GM12875 (cell line): ENCODE results near the gene CBARP.

Experiments
- H3K4me3 ChIP-seq: one replicate; pipeline ENCODE4 v1.5.1; 2011; ENCODE audit warnings: low read depth, low read length, control low read depth
- TF ChIP-seq, protein P1 (sequence below): IDR thresholded peaks from 2 replicates; pipeline ENCODE4 v1.5.1; 2011; ENCODE audit warnings: low read depth, mild to moderate bottlenecking, control low read depth, inconsistent platforms, low read length, moderate library complexity, borderline replicate concordance; ENCODE audit not compliant: insufficient read depth

Gene CBARP

DNA sequence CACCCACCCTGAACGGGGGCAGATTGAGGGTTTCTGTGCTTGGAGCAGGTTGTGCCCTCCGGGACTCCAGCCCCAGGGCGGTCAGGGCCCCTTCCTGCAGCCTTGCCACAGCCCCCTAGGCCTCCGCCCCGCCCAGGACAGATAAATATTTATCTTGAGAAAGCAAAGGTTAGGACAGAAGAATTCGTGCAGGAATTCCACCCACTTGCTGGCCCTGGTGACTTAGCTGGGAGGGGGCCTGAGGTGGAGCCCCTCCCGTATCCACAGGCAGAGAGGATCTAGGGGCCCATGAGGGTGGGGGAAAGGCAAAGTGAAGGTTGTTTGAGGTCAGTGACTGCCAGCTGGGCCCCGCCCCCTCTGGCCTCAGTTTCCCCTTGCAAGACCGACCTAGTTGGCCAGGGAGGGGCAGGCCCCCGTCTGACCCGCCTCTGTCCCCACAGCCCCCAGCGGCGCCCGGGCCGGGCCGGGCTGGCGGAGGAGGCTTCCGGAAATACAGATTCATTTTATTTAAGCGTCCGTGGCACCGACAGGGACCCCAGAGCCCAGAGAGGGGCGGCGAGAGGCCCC is 15.8 kb upstream of the CBARP start:
- no peak overlapping the region for H3K4me3 ChIP-seq
- TF ChIP-seq, protein P1, sequence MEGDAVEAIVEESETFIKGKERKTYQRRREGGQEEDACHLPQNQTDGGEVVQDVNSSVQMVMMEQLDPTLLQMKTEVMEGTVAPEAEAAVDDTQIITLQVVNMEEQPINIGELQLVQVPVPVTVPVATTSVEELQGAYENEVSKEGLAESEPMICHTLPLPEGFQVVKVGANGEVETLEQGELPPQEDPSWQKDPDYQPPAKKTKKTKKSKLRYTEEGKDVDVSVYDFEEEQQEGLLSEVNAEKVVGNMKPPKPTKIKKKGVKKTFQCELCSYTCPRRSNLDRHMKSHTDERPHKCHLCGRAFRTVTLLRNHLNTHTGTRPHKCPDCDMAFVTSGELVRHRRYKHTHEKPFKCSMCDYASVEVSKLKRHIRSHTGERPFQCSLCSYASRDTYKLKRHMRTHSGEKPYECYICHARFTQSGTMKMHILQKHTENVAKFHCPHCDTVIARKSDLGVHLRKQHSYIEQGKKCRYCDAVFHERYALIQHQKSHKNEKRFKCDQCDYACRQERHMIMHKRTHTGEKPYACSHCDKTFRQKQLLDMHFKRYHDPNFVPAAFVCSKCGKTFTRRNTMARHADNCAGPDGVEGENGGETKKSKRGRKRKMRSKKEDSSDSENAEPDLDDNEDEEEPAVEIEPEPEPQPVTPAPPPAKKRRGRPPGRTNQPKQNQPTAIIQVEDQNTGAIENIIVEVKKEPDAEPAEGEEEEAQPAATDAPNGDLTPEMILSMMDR: no peak

DNA sequence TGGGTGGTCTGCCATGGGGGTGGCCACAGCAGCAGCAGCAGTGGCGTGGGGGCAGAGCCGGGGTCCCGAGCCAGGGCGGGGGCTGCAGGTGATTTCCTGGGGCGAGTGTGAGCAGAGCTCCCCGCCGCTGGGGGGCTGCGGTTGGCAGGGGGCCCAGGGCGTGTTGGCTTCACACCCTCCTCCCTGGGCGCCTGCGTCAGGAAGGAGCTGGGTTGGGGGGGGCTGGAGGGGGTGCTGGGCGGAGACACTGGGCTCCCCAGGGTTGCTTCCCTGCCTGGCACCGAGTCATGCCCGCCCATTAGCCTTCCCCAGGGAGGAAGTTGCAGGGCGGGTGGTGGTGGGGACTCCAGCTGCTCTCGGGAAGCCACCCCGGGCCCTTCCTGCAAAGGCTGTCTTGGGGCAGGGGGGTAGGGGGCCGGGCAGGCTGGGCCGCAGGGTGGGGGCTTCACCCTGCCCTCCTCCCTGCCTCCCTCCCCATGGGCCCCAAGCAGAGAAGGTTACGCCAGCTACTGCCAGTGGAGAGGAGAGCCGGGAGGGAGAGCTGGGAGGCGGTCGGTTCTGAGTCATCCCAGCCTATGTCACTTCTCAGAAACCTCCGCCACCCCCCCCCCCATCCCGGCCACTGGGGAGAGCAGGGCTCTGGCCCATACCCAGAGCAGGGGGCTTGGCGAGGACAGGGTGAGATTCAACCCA is 15.2 kb upstream of the CBARP start:
- TF ChIP-seq, protein P1: 0 out of 2 replicates have a peak, but pooled peaks have one; percentile 10
- H3K4me3 ChIP-seq: peak overlapping the region; percentile 73

DNA sequence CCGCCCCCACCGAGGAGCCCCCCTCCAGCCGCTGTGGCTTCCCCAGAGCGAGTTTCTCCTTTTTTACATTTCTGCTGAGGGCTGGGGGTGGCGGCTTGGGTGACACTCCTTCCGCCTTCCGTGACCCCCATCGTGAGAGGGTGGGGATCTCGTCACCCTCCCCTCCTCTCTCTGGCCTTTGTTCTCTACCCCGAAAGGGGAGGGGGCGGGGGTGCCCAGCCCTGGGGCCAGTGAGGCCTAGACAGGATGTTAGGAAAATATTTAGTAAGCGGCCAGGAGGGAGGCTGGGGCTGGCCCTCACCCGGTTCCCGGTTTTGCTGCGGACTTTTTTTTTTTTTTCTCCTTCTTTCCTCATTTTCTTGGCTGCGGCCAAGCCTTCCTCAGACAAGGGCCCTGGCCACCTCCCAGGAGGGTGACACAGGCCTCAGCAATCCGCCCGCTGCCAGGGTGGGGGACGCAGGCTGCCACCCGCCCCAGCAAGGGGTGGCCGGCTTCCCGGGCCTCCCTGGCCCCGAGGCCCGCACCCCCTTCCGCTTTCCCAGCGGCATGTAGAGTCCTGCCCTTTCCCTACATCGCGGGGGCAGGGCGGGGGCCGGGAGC is 14.5 kb upstream of the CBARP start:
- TF ChIP-seq, protein P1: no peak
- H3K4me3 ChIP-seq: peak overlapping the region; percentile 73

DNA sequence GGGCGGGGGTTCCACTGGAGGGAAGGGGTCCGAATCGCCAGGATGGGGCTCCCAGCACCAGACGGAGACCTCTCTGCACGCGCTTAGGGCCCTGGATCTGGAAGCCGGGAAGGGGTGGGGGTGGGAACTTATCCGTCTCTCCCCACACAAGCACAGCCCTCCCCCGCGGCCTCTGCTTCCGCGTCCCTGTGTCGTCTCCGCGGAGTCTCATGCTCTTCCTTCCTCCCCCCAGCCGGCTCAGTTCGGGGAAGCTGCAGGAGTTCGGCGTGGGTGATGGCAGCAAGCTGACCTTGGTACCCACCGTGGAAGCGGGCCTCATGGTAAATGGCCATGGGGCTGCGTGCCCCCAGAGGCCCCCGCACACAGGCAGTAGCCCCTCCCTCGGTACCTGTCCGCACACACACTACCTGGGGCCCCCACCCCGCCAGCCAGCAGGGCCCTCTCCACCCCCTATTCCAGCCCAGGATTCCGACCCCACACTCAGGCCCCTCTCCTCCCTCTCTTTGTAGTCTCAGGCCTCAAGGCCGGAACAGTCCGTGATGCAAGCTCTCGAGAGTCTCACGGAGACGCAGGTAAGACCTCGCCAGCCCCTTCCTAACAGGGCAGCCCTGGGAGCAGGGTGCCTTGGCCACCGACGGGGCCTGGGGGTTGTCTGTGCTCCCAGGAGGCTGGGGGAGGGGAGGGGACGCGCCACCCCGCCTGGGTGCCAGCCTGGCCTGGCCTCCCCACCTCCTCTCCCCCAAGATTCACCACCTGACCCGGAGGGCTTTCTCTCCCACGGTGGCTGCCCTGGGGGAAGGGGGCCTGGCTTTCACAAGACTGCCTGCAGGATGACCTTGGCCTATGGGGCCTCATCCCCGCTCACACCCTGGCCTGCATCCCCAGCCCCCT is 13.8 kb upstream of the CBARP start:
- peak overlapping the region; percentile 73 for H3K4me3 ChIP-seq
- TF ChIP-seq, protein P1: no peak

DNA sequence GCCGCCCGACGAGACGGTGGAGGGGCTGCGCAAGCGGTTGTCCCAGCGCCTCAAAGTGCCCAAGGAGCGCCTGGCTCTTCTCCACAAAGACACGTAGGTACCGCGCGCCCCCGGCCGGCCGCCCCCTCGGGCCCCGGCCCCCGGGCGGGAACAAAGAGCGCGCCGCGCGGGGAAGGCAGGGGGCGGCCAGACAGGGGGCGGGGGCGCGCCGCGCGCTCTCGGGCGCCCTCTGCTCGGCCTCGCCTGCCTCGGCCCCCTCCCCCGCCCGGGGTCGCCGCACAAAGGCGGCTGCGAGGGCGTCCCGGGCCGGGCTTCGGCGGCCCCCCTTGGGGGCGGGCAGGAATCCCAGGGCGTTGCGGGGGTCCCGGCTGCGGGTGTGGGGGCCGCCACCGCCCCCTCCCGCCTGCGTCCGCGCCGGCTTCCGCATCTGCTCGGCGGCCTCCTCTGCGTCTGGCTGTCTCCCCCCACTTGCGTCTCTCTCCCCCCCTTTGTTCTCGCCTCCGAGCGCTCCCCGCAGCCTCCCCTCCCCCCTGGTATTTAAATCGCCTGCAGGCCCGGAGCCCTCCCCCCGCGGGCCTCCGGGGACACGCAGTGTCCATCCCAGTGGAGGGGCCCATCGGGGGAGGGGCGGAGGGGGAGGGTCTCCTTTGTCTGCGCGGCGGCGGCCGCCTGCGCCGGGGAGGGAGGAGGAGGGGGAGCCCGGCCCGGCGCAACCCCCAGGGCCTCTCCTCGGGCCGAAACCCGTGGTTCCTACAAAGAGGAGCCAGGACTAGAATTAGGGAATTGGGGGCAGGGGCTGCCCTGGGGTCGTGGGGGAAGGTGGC is 12.8 kb upstream of the CBARP start:
- H3K4me3 ChIP-seq: peak overlapping the region; percentile 73
- TF ChIP-seq, protein P1: no peak

DNA sequence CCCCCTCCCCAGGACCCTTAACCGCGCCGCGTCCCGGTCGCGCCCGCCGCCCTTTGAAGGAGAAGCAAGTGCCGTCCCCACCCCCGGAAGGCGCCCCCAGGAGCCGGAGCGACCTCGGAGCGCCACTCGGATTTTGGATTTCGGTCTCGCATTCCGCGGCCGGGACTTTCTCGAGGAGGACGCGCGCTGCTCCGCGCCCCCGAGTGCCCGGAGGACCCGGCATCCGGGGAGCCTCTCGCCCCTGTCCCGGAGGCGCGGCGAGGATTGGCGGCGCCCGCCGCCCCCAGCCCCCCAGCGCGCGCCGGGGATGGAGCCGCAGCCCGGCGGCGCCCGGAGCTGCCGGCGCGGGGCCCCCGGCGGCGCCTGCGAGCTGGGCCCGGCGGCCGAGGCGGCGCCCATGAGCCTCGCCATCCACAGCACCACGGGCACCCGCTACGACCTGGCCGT is 12.2 kb upstream of the CBARP start:
- TF ChIP-seq, protein P1: no peak
- H3K4me3 ChIP-seq: peak overlapping the region; percentile 73
